ENCODE measurements around the gene RAB3B. TPM values are rescaled to one million over a fixed set of nuclear protein-coding genes. Genes with fewer than 3 reads are reported as not detected.

Gene RAB3B
- total RNA-seq, 1 donor from 2014 or later: not detected

- no peak for DNase-seq (ENCODE audit: low spot score in 2 of 2)
- Histone ChIP-seq H3K27me3 (no peaks in the 10 kb centered on the region), H3K4me1 (no peaks in the 10 kb centered on the region), H3K27ac (no peak overlapping the region), H3K36me3 (no peaks in the 10 kb centered on the region), H3K9me3 (no peaks in the 10 kb centered on the region), H3K4me3 (no peak overlapping the region)
- TF ChIP-seq CTCF (IDR thresholded peaks at IDR 0.05): no peak
- intact Hi-C loops (cut with DNase I): no loop called here
Observed at GRCh38 chr1:51946300-51946699, 44.2 kb downstream of the RAB3B start.

- no peak for DNase-seq (ENCODE audit: low spot score in 2 of 2)
- no peaks in the 10 kb centered on the region for H3K4me1 ChIP-seq
- no peak overlapping the region for H3K4me3 ChIP-seq
- TF ChIP-seq CTCF (IDR thresholded peaks at IDR 0.05): no peak
- no peak overlapping the region for H3K27ac ChIP-seq
- intact Hi-C loops (cut with DNase I): no loop called here
- H3K9me3 ChIP-seq: no peaks in the 10 kb centered on the region
- no peaks in the 10 kb centered on the region for H3K36me3 ChIP-seq
- no peaks in the 10 kb centered on the region for H3K27me3 ChIP-seq
Observed at GRCh38 chr1:51945591-51945990, 44.9 kb downstream of the RAB3B start.

- H3K4me3 ChIP-seq: no peak overlapping the region
- no peak for DNase-seq (ENCODE audit: low spot score in 2 of 2)
- H3K4me1 ChIP-seq: no peaks in the 10 kb centered on the region
- H3K27me3 ChIP-seq: no peaks in the 10 kb centered on the region
- no peaks in the 10 kb centered on the region for H3K36me3 ChIP-seq
- no peak overlapping the region for H3K27ac ChIP-seq
- H3K9me3 ChIP-seq: no peaks in the 10 kb centered on the region
- intact Hi-C loops (cut with DNase I): no loop called here
- no peak for TF ChIP-seq CTCF (IDR thresholded peaks at IDR 0.05)
Observed at GRCh38 chr1:51942281-51942680, 48.2 kb downstream of the RAB3B start.

GRCh38 chr1:51941528-51941927 lies 49.0 kb downstream of the RAB3B start:
- DNase-seq (ENCODE audit: low spot score in 2 of 2): no peak
- TF ChIP-seq CTCF (IDR thresholded peaks at IDR 0.05): no peak
- Histone ChIP-seq H3K4me1 (no peaks in the 10 kb centered on the region), H3K27ac (no peak overlapping the region), H3K27me3 (no peaks in the 10 kb centered on the region), H3K9me3 (no peaks in the 10 kb centered on the region), H3K36me3 (no peaks in the 10 kb centered on the region), H3K4me3 (no peak overlapping the region)
- intact Hi-C loops (cut with DNase I): no loop called here

- H3K36me3 ChIP-seq: no peaks in the 10 kb centered on the region
- TF ChIP-seq CTCF (IDR thresholded peaks at IDR 0.05): no peak
- no peak for DNase-seq (ENCODE audit: low spot score in 2 of 2)
- no peaks in the 10 kb centered on the region for H3K4me1 ChIP-seq
- intact Hi-C loops (cut with DNase I): no loop called here
- no peaks in the 10 kb centered on the region for H3K9me3 ChIP-seq
- no peak overlapping the region for H3K4me3 ChIP-seq
- no peaks in the 10 kb centered on the region for H3K27me3 ChIP-seq
- H3K27ac ChIP-seq: no peak overlapping the region
Observed at GRCh38 chr1:51937112-51937511, 53.4 kb downstream of the RAB3B start.

- intact Hi-C loops (cut with DNase I): no loop called here
- DNase-seq (ENCODE audit: low spot score in 2 of 2): no peak
- TF ChIP-seq CTCF (IDR thresholded peaks at IDR 0.05): no peak
- Histone ChIP-seq H3K27ac (no peak overlapping the region), H3K4me3 (no peak overlapping the region), H3K9me3 (no peaks in the 10 kb centered on the region), H3K36me3 (no peaks in the 10 kb centered on the region), H3K27me3 (no peaks in the 10 kb centered on the region), H3K4me1 (no peaks in the 10 kb centered on the region)
Observed at GRCh38 chr1:51936531-51936930, 54.0 kb downstream of the RAB3B start.
